ENCODE measurements around the gene ASPA. TPM values are rescaled to one million over a fixed set of nuclear protein-coding genes. Genes with fewer than 3 reads are reported as not detected.

ASPA gene
- total and polyA plus RNA-seq, 10 of the 15 experiments (the other 5 are each of a cell fraction or from before 2014, with no cell fraction given) = 0.04 to 0.30 TPM; not detected in 8

DNA sequence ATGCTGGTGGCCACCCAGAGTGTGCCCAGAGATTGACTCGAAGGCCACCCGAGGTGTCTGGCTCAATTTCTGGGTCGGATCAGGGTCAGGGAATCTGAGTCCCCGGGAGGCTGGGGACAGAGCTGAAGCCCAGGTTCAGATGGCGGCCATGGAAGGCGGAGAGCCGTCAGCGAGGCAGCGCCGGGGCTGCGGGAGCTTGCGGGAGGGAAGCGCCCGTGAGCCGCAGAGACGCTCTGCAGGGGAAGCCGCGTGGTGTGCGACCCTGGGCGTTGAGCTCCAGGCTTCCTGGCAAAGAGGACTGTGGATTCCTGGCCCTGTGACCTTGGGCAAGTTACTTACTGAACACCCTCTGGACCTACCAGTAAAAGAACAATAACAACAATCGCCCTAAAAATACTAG, 3.7 kb upstream of the ASPA start:
- DNase-seq (ENCODE audit: low read depth, low spot score) (no peak), ATAC-seq (no peak), FAIRE-seq (no peak)
- SMC1A ChIA-PET (ENCODE audit: uncharacterized antibody, unreplicated experiment) = interaction anchor here (0.8 kb wide), 1 partner anchor 52 kb away, joined by 4 read pairs; no protein-coding TSS in a partner anchor
- in situ Hi-C loops (cut with MboI) = no loop called here
- H3K4me2 ChIP-seq (ENCODE audit: control insufficient read depth, insufficient read depth) = no peak overlapping the region
- H3K27ac ChIP-seq (ENCODE audit: control insufficient read depth, insufficient read depth) = no peak overlapping the region
- H3K27me3 ChIP-seq (replicated peaks in 1 of 2; ENCODE audit: control insufficient read depth in 2 of 2, insufficient read depth in 2 of 2, low read length in 1 of 2) = no peaks in the 10 kb centered on the region
- BruUV-seq (replicated peaks) = no TSS peak
- RAD21 ChIA-PET (ENCODE audit: unreplicated experiment) = no interaction called here
- H3K4me3 ChIP-seq = no peak overlapping the region
- H3K9ac ChIP-seq (ENCODE audit: control insufficient read depth, insufficient read depth, low read length) = no peak overlapping the region
- no peak overlapping the region for H2AFZ ChIP-seq (ENCODE audit: control insufficient read depth, low read depth, low read length)
- no peaks in the 10 kb centered on the region for H3K36me3 ChIP-seq (ENCODE audit: control insufficient read depth in 2 of 2, insufficient read depth in 2 of 2, low read length in 1 of 2)
- 70% methylated on average over 21 of the region's 21 CpGs for WGBS (ENCODE audit: insufficient coverage, insufficient replicate concordance, low lambda C conversion rate, missing lambda C conversion rate)
- H4K20me1 ChIP-seq (ENCODE audit: control insufficient read depth, insufficient read depth) = no peaks in the 10 kb centered on the region
- intact Hi-C loops (cut with micrococcal nuclease; ENCODE audit: unreplicated experiment) = no loop called here
- no peaks in the 10 kb centered on the region for H3K4me1 ChIP-seq (ENCODE audit: control insufficient read depth, insufficient read depth, low read length)
- CTCF ChIA-PET = no interaction called here
- no peak for TF ChIP-seq RAD51 (IDR thresholded peaks at IDR 0.05)
- no peak for TF ChIP-seq HDAC2 (IDR thresholded peaks at IDR 0.05)
- TF ChIP-seq, protein P1, sequence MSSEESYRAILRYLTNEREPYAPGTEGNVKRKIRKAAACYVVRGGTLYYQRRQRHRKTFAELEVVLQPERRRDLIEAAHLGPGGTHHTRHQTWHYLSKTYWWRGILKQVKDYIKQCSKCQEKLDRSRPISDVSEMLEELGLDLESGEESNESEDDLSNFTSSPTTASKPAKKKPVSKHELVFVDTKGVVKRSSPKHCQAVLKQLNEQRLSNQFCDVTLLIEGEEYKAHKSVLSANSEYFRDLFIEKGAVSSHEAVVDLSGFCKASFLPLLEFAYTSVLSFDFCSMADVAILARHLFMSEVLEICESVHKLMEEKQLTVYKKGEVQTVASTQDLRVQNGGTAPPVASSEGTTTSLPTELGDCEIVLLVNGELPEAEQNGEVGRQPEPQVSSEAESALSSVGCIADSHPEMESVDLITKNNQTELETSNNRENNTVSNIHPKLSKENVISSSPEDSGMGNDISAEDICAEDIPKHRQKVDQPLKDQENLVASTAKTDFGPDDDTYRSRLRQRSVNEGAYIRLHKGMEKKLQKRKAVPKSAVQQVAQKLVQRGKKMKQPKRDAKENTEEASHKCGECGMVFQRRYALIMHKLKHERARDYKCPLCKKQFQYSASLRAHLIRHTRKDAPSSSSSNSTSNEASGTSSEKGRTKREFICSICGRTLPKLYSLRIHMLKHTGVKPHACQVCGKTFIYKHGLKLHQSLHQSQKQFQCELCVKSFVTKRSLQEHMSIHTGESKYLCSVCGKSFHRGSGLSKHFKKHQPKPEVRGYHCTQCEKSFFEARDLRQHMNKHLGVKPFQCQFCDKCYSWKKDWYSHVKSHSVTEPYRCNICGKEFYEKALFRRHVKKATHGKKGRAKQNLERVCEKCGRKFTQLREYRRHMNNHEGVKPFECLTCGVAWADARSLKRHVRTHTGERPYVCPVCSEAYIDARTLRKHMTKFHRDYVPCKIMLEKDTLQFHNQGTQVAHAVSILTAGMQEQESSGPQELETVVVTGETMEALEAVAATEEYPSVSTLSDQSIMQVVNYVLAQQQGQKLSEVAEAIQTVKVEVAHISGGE (CRISPR knock-in tag; IDR thresholded peaks at IDR 0.05) = no peak
- TF ChIP-seq YY1 (IDR thresholded peaks at IDR 0.05; ENCODE audit: low read depth, low read length) = no peak
- no peak for TF ChIP-seq EP300 (IDR thresholded peaks at IDR 0.05; ENCODE audit: borderline replicate concordance in 1 of 2, control insufficient read depth in 1 of 2, low read depth in 2 of 2, low read length in 2 of 2)
- no peak for TF ChIP-seq RFX5 (IDR thresholded peaks at IDR 0.05; ENCODE audit: low read depth, low read length)
- no peak for TF ChIP-seq TARDBP (IDR thresholded peaks at IDR 0.05; ENCODE audit: borderline replicate concordance)
- H3K79me2 ChIP-seq (ENCODE audit: control insufficient read depth, insufficient read depth, low read length) = no peaks in the 10 kb centered on the region
- no peaks in the 10 kb centered on the region for H3K9me3 ChIP-seq (replicated peaks; ENCODE audit: control insufficient read depth, insufficient read depth, low read length)
- POLR2A ChIA-PET = interaction anchor here (0.7 kb wide), 1 partner anchor 119 kb away, joined by 4 read pairs; no protein-coding TSS in a partner anchor

Data from GM12878 (cell line).